ENCODE data around the gene CDH4. TPM values are rescaled to one million over a fixed set of nuclear protein-coding genes. Genes with fewer than 3 reads are reported as not detected.

Gene CDH4
- polyA plus RNA-seq, 1 experiment: 1.5 TPM

GRCh38 chr20:61649860-61650162, 397.8 kb downstream of the CDH4 start:
- no peak for TF ChIP-seq CTCF (IDR thresholded peaks at IDR 0.05; ENCODE audit: insufficient read depth, low read depth, low read length)
- POLR2A ChIA-PET: no interaction called here
- CTCF ChIA-PET: interaction anchor here (0.6 kb wide), 1 partner anchor 359 kb away, joined by 3 read pairs; no protein-coding TSS in a partner anchor
- Histone ChIP-seq H3K36me3 (ENCODE audit: control insufficient read depth, insufficient read depth, low read length) (no peaks in the 10 kb centered on the region), H3K4me3 (ENCODE audit: low read depth, low read length) (no peak overlapping the region), H3K27me3 (ENCODE audit: control insufficient read depth, insufficient read depth, low read length) (no peaks in the 10 kb centered on the region)
- no peak for DNase-seq (ENCODE audit: low read depth)

- Histone ChIP-seq H3K27me3 (ENCODE audit: control insufficient read depth, insufficient read depth, low read length) (no peaks in the 10 kb centered on the region), H3K4me3 (ENCODE audit: low read depth, low read length) (no peak overlapping the region), H3K36me3 (ENCODE audit: control insufficient read depth, insufficient read depth, low read length) (no peaks in the 10 kb centered on the region)
- no peak for TF ChIP-seq CTCF (IDR thresholded peaks at IDR 0.05; ENCODE audit: insufficient read depth, low read depth, low read length)
- no peak for DNase-seq (ENCODE audit: low read depth)
- ChIA-PET CTCF (no interaction called here), POLR2A (no interaction called here)
Observed at GRCh38 chr20:61650912-61651733, 399.1 kb downstream of the CDH4 start.

GRCh38 chr20:61652146-61652545, 400.1 kb downstream of the CDH4 start:
- TF ChIP-seq CTCF (IDR thresholded peaks at IDR 0.05; ENCODE audit: insufficient read depth, low read depth, low read length): no peak
- Histone ChIP-seq H3K36me3 (ENCODE audit: control insufficient read depth, insufficient read depth, low read length) (no peaks in the 10 kb centered on the region), H3K4me3 (ENCODE audit: low read depth, low read length) (no peak overlapping the region), H3K27me3 (ENCODE audit: control insufficient read depth, insufficient read depth, low read length) (no peaks in the 10 kb centered on the region)
- POLR2A ChIA-PET: no interaction called here
- no peak for DNase-seq (ENCODE audit: low read depth)
- CTCF ChIA-PET: no interaction called here

- no peak for TF ChIP-seq CTCF (IDR thresholded peaks at IDR 0.05; ENCODE audit: insufficient read depth, low read depth, low read length)
- ChIA-PET POLR2A (no interaction called here), CTCF (no interaction called here)
- H3K4me3 ChIP-seq (ENCODE audit: low read depth, low read length): no peak overlapping the region
- no peaks in the 10 kb centered on the region for H3K27me3 ChIP-seq (ENCODE audit: control insufficient read depth, insufficient read depth, low read length)
- no peak for DNase-seq (ENCODE audit: low read depth)
- no peaks in the 10 kb centered on the region for H3K36me3 ChIP-seq (ENCODE audit: control insufficient read depth, insufficient read depth, low read length)
Observed at GRCh38 chr20:61654726-61655125, 402.7 kb downstream of the CDH4 start.

GRCh38 chr20:61655591-61655990, 403.5 kb downstream of the CDH4 start:
- POLR2A ChIA-PET: no interaction called here

More at GRCh38 chr20:61655591-61655990, 403.5 kb downstream of the CDH4 start:
- CTCF ChIA-PET: no interaction called here
- Histone ChIP-seq H3K4me3 (ENCODE audit: low read depth, low read length) (no peak overlapping the region), H3K36me3 (ENCODE audit: control insufficient read depth, insufficient read depth, low read length) (no peaks in the 10 kb centered on the region), H3K27me3 (ENCODE audit: control insufficient read depth, insufficient read depth, low read length) (no peaks in the 10 kb centered on the region)
- no peak for DNase-seq (ENCODE audit: low read depth)
- no peak for TF ChIP-seq CTCF (IDR thresholded peaks at IDR 0.05; ENCODE audit: insufficient read depth, low read depth, low read length)

All from BJ (cell line).